Stomach (tissue), 4 donors: ENCODE measurements around the gene TIMP1.

Experiments
- CTCF ChIP-seq, 7 experiments: fragments of 450-650 bp in 4 of 7; fragments of 200-600 bp in 3 of 7; sonication (generic) in 3 of 7; IDR thresholded peaks; one replicate each; pipeline ENCODE4 v1.5.1; 2016 to 2019; ENCODE audit warnings: antibody characterized with exemption in 7 of 7, control low read depth in 2 of 7, mild to moderate bottlenecking in 1 of 7
- EP300 ChIP-seq: sonication (generic); formaldehyde crosslinking; IDR thresholded peaks from one replicate; pipeline ENCODE4 v1.6.1; 2017; ENCODE audit warnings: antibody characterized with exemption
- POLR2A ChIP-seq, 4 donors: fragments of 450-650 bp; IDR thresholded peaks; one replicate each; pipeline ENCODE4 v1.6.1; 2016; ENCODE audit warnings: antibody characterized with exemption in 4 of 4, control low read depth in 2 of 4, mild to moderate bottlenecking in 1 of 4, moderate library complexity in 1 of 4

GRCh38 chrX:47578692-47579091 lies 3.5 kb upstream of the TIMP1 start:
- no peak for TF ChIP-seq CTCF (IDR thresholded peaks at IDR 0.05)
- TF ChIP-seq POLR2A (IDR thresholded peaks at IDR 0.05): no peak
- no peak for TF ChIP-seq EP300
